KMS-11 (cell line): ENCODE data around the gene RAPGEF2.
"Not testable (repeated sequence)": the region's sequence is repeated elsewhere in the genome, so short reads cannot be mapped to it uniquely, and the experiment has no call there.

Source experiments
- H2AFZ ChIP-seq: fragments of 200-600 bp; sonication (generic); 2 replicates; pipeline ENCODE4 v1.6.1; 2016; ENCODE audit warnings: antibody characterized with exemption, mixed run types, low read depth
- H3K27ac ChIP-seq: fragments of 200-600 bp; sonication (generic); 2 replicates; pipeline ENCODE4 v1.6.1; 2016; ENCODE audit warnings: mild to moderate bottlenecking, mixed run types
- H3K27me3 ChIP-seq: fragments of 200-600 bp; sonication (generic); 2 replicates; pipeline ENCODE4 v1.6.1; 2017; ENCODE audit warnings: mild to moderate bottlenecking, low read depth, mixed run types, moderate library complexity; ENCODE audit not compliant: insufficient read depth
- H3K36me3 ChIP-seq: fragments of 200-600 bp; sonication (generic); 2 replicates; pipeline ENCODE4 v1.6.1; 2017; ENCODE audit warnings: mild to moderate bottlenecking, mixed run types; ENCODE audit not compliant: insufficient read depth
- H3K4me1 ChIP-seq: fragments of 200-600 bp; sonication (generic); 2 replicates; pipeline ENCODE4 v1.6.1; 2016; ENCODE audit warnings: mild to moderate bottlenecking, low read depth, mixed run types; ENCODE audit not compliant: poor library complexity, severe bottlenecking
- H3K4me2 ChIP-seq: fragments of 200-600 bp; sonication (generic); 2 replicates; pipeline ENCODE4 v1.7.0; 2016; ENCODE audit warnings: mild to moderate bottlenecking, mixed run types
- H3K4me3 ChIP-seq: fragments of 200-600 bp; sonication (generic); IDR thresholded peaks from 2 replicates; pipeline ENCODE4 v1.6.1; 2017; ENCODE audit warnings: low read depth, low read length, mixed read lengths; ENCODE audit not compliant: insufficient read depth
- H3K79me2 ChIP-seq: fragments of 200-600 bp; sonication (generic); 2 replicates; pipeline ENCODE4 v1.6.1; 2016; ENCODE audit warnings: low read depth, mixed run types; ENCODE audit not compliant: insufficient read depth
- H3K9ac ChIP-seq: fragments of 200-600 bp; sonication (generic); 2 replicates; pipeline ENCODE4 v1.6.1; 2016; ENCODE audit warnings: mild to moderate bottlenecking, mixed run types
- H4K20me1 ChIP-seq: fragments of 200-600 bp; sonication (generic); 2 replicates; pipeline ENCODE4 v1.6.1; 2016; ENCODE audit warnings: mild to moderate bottlenecking, mixed run types; ENCODE audit not compliant: insufficient read depth
- CTCF ChIP-seq: fragments of 200-600 bp; sonication (generic); conservative IDR thresholded peaks from 2 replicates; pipeline ENCODE4 v1.6.1; 2017; ENCODE audit warnings: low read depth, mild to moderate bottlenecking, antibody characterized with exemption, low read length, moderate library complexity, mixed read lengths

RAPGEF2 gene

GRCh38 chr4:159111416-159111815 is 8.5 kb downstream of the RAPGEF2 start:
- no peak overlapping the region for H3K27ac ChIP-seq
- H4K20me1 ChIP-seq: no peaks in the 10 kb centered on the region
- H3K4me3 ChIP-seq: no peak overlapping the region
- no peaks in the 10 kb centered on the region for H3K36me3 ChIP-seq
- no peak for TF ChIP-seq CTCF
- H3K9ac ChIP-seq: no peak overlapping the region
- peaks cover 6% of the 10 kb centered on the region for H3K4me1 ChIP-seq
- no peaks in the 10 kb centered on the region for H3K27me3 ChIP-seq
- no peak overlapping the region for H2AFZ ChIP-seq
- H3K4me2 ChIP-seq: no peak overlapping the region
- 0 out of 2 replicates have a peak, but pooled peaks cover 11% of the 10 kb centered on the region for H3K79me2 ChIP-seq

- not testable (repeated sequence) for H3K79me2 ChIP-seq, H3K4me1 ChIP-seq
These were observed 10.5 kb downstream of the RAPGEF2 start for GRCh38 chr4:159113366-159113765.

GRCh38 chr4:159116098-159116497 is 13.2 kb downstream of the RAPGEF2 start:
- not testable (repeated sequence) for H2AFZ ChIP-seq, H3K4me3 ChIP-seq, H3K79me2 ChIP-seq, H4K20me1 ChIP-seq, H3K27ac ChIP-seq, H3K9ac ChIP-seq, H3K4me1 ChIP-seq, H3K36me3 ChIP-seq, H3K27me3 ChIP-seq, H3K4me2 ChIP-seq

More at GRCh38 chr4:159113366-159113765, 10.5 kb downstream of the RAPGEF2 start:
- not testable (repeated sequence) for H3K4me3 ChIP-seq, H3K27me3 ChIP-seq, H3K27ac ChIP-seq, H3K9ac ChIP-seq, H2AFZ ChIP-seq, H4K20me1 ChIP-seq, H3K4me2 ChIP-seq, H3K36me3 ChIP-seq

- not testable (repeated sequence) for H3K36me3 ChIP-seq, H2AFZ ChIP-seq, H3K27me3 ChIP-seq, H3K9ac ChIP-seq, H3K27ac ChIP-seq, H3K4me3 ChIP-seq, H3K4me1 ChIP-seq, H3K79me2 ChIP-seq, H3K4me2 ChIP-seq, H4K20me1 ChIP-seq
These were observed 13.8 kb downstream of the RAPGEF2 start for GRCh38 chr4:159116693-159117092.

- H3K4me2 ChIP-seq: no peak overlapping the region
- no peaks in the 10 kb centered on the region; the same call in 1 of the 2 replicates for H3K79me2 ChIP-seq
- no peak overlapping the region for H3K4me3 ChIP-seq
- H3K9ac ChIP-seq: no peak overlapping the region
- no peak for TF ChIP-seq CTCF
- no peak overlapping the region for H3K27ac ChIP-seq
- H3K36me3 ChIP-seq: no peaks in the 10 kb centered on the region
- no peak overlapping the region for H2AFZ ChIP-seq
- no peaks in the 10 kb centered on the region for H3K27me3 ChIP-seq
- H3K4me1 ChIP-seq: no peaks in the 10 kb centered on the region
- no peaks in the 10 kb centered on the region for H4K20me1 ChIP-seq
These were observed 14.7 kb downstream of the RAPGEF2 start for GRCh38 chr4:159117564-159117963.

- Histone ChIP-seq H4K20me1 (no peaks in the 10 kb centered on the region), H3K4me3 (no peak overlapping the region), H2AFZ (no peak overlapping the region), H3K79me2 (no peaks in the 10 kb centered on the region; the same call in 1 of the 2 replicates), H3K36me3 (no peaks in the 10 kb centered on the region), H3K4me2 (no peak overlapping the region), H3K27me3 (no peaks in the 10 kb centered on the region), H3K27ac (no peak overlapping the region), H3K4me1 (no peaks in the 10 kb centered on the region), H3K9ac (no peak overlapping the region)
- TF ChIP-seq CTCF: no peak
These were observed 15.1 kb downstream of the RAPGEF2 start for GRCh38 chr4:159117968-159118367.
